ENCODE data around the gene RLN3. TPM values are rescaled to one million over a fixed set of nuclear protein-coding genes. Genes with fewer than 3 reads are reported as not detected.

The RLN3 gene
- total and polyA plus RNA-seq, 10 of the 15 experiments (the other 5 are each of a cell fraction or from before 2014, with no cell fraction given), result not detected

DNA sequence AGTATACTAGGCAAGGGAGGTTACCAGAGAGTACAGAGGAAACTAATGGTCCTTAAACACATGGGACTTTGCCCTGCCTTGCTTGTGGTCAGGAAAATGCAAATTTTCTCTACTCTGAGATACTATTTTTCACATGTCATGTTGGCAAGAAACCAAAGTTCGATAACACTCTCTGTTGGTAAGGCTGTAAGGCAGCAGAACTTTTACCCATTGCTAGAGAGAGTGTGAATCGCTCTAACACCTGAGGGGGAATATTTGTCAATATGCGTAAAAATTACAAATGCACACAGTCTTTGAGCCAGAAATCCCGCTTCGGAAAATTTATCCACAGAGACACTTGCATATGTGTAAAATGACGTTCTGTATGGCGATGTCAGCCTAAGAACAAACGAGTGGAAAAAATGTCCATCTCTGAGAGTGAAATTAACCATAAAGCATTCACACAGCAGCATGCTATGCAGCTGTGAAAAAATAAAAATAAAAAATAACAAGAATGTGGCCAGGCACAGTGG is 12.4 kb upstream of the RLN3 start (continued):
- no peak for TF ChIP-seq SPI1 (IDR thresholded peaks at IDR 0.05; ENCODE audit: borderline replicate concordance, insufficient read depth, low read depth, low read length)
- no peak for TF ChIP-seq TCF3 (IDR thresholded peaks at IDR 0.05; ENCODE audit: borderline replicate concordance, insufficient read depth, low read depth, low read length)
- TF ChIP-seq, protein P1, sequence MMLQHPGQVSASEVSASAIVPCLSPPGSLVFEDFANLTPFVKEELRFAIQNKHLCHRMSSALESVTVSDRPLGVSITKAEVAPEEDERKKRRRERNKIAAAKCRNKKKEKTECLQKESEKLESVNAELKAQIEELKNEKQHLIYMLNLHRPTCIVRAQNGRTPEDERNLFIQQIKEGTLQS (IDR thresholded peaks at IDR 0.05; ENCODE audit: borderline replicate concordance, extremely low read depth, low read depth, low read length), result no peak
- TF ChIP-seq MEF2A (IDR thresholded peaks at IDR 0.05; ENCODE audit: insufficient read depth, low read depth, low read length), result 0 out of 2 replicates have a peak, but pooled peaks have one; percentile 28
- no peak for TF ChIP-seq PML (IDR thresholded peaks at IDR 0.05; ENCODE audit: low read length)
- TF ChIP-seq, protein P2, sequence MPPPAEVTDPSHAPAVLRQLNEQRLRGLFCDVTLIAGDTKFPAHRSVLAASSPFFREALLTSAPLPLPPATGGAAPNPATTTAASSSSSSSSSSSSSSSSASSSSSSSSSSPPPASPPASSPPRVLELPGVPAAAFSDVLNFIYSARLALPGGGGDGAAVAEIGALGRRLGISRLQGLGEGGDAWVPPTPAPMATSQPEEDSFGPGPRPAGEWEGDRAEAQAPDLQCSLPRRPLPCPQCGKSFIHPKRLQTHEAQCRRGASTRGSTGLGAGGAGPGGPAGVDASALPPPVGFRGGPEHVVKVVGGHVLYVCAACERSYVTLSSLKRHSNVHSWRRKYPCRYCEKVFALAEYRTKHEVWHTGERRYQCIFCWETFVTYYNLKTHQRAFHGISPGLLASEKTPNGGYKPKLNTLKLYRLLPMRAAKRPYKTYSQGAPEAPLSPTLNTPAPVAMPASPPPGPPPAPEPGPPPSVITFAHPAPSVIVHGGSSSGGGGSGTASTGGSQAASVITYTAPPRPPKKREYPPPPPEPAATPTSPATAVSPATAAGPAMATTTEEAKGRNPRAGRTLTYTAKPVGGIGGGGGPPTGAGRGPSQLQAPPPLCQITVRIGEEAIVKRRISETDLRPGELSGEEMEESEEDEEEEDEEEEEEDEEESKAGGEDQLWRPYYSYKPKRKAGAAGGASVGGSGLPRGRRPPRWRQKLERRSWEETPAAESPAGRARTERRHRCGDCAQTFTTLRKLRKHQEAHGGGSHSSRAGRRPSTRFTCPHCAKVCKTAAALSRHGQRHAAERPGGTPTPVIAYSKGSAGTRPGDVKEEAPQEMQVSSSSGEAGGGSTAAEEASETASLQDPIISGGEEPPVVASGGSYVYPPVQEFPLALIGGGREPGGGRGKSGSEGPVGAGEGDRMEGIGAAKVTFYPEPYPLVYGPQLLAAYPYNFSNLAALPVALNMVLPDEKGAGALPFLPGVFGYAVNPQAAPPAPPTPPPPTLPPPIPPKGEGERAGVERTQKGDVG (CRISPR knock-in tag; IDR thresholded peaks at IDR 0.05), result no peak
- TF ChIP-seq, protein P3, sequence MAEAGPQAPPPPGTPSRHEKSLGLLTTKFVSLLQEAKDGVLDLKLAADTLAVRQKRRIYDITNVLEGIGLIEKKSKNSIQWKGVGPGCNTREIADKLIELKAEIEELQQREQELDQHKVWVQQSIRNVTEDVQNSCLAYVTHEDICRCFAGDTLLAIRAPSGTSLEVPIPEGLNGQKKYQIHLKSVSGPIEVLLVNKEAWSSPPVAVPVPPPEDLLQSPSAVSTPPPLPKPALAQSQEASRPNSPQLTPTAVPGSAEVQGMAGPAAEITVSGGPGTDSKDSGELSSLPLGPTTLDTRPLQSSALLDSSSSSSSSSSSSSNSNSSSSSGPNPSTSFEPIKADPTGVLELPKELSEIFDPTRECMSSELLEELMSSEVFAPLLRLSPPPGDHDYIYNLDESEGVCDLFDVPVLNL (IDR thresholded peaks at IDR 0.05; ENCODE audit: low read depth, low read length), result no peak
- no peak for TF ChIP-seq SRF (IDR thresholded peaks at IDR 0.05; ENCODE audit: low read depth in 2 of 2, low read length in 2 of 2)
- TF ChIP-seq, protein P4, sequence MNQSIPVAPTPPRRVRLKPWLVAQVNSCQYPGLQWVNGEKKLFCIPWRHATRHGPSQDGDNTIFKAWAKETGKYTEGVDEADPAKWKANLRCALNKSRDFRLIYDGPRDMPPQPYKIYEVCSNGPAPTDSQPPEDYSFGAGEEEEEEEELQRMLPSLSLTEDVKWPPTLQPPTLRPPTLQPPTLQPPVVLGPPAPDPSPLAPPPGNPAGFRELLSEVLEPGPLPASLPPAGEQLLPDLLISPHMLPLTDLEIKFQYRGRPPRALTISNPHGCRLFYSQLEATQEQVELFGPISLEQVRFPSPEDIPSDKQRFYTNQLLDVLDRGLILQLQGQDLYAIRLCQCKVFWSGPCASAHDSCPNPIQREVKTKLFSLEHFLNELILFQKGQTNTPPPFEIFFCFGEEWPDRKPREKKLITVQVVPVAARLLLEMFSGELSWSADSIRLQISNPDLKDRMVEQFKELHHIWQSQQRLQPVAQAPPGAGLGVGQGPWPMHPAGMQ (IDR thresholded peaks at IDR 0.05; ENCODE audit: borderline replicate concordance), result no peak
- no peak for TF ChIP-seq RAD21 (IDR thresholded peaks at IDR 0.05; ENCODE audit: insufficient read depth, low read depth, low read length)
- no peak for TF ChIP-seq ZBED1 (IDR thresholded peaks at IDR 0.05; ENCODE audit: borderline replicate concordance)
- TF ChIP-seq, protein P5, sequence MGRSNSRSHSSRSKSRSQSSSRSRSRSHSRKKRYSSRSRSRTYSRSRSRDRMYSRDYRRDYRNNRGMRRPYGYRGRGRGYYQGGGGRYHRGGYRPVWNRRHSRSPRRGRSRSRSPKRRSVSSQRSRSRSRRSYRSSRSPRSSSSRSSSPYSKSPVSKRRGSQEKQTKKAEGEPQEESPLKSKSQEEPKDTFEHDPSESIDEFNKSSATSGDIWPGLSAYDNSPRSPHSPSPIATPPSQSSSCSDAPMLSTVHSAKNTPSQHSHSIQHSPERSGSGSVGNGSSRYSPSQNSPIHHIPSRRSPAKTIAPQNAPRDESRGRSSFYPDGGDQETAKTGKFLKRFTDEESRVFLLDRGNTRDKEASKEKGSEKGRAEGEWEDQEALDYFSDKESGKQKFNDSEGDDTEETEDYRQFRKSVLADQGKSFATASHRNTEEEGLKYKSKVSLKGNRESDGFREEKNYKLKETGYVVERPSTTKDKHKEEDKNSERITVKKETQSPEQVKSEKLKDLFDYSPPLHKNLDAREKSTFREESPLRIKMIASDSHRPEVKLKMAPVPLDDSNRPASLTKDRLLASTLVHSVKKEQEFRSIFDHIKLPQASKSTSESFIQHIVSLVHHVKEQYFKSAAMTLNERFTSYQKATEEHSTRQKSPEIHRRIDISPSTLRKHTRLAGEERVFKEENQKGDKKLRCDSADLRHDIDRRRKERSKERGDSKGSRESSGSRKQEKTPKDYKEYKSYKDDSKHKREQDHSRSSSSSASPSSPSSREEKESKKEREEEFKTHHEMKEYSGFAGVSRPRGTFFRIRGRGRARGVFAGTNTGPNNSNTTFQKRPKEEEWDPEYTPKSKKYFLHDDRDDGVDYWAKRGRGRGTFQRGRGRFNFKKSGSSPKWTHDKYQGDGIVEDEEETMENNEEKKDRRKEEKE (IDR thresholded peaks at IDR 0.05), result no peak
- TF ChIP-seq SIN3A (IDR thresholded peaks at IDR 0.05; ENCODE audit: low read depth, low read length), result no peak
